CD4-positive, alpha-beta memory T cell (primary cell): Measurements from ENCODE around the gene POTEB3. TPM values are rescaled to one million over a fixed set of nuclear protein-coding genes. Genes with fewer than 3 reads are reported as not detected.

Experiments used
- microRNA-seq: library from miRNA; unstranded; fragments of <30 nt; microRNA quantifications from one replicate; pipeline ENCODE4 v1.2.0, GENCODE V29; 2021; ENCODE audit warnings: borderline replicate concordance, borderline number of aligned reads, borderline microRNAs expressed, mixed read lengths
- polyA plus RNA-seq, 2 donors: library from polyadenylated mRNA; unstranded; fragments of 300-500 nt; fragmentation: Illumina TruSeq; gene quantifications; one replicate each; pipeline ENCODE4 v1.2.3, GENCODE V29; 2021
- total RNA-seq, 2 experiments: library from RNA; stranded (reverse); gene quantifications; one replicate each; pipeline ENCODE4 v1.2.3, GENCODE V29; 2021

Gene POTEB3
- total and polyA plus RNA-seq, 4 experiments from 2014 or later: not detected

Small RNA genes within 50 kb of the gene (microRNA-seq; reads per million reads assigned to microRNA genes)
- gene MIR3118-3: not detected
